GM18858 (cell line): ENCODE results near the gene ATXN3L.
"Not testable (repeated sequence)": the region's sequence is repeated elsewhere in the genome, so short reads cannot be mapped to it uniquely, and the experiment has no call there.

Experiments
- ATAC-seq: cut with Tn5 transposase; IDR thresholded peaks from one replicate; pipeline ENCODE4 v1.9.1; 2021; ENCODE audit not compliant: unreplicated experiment

The ATXN3L gene

DNA sequence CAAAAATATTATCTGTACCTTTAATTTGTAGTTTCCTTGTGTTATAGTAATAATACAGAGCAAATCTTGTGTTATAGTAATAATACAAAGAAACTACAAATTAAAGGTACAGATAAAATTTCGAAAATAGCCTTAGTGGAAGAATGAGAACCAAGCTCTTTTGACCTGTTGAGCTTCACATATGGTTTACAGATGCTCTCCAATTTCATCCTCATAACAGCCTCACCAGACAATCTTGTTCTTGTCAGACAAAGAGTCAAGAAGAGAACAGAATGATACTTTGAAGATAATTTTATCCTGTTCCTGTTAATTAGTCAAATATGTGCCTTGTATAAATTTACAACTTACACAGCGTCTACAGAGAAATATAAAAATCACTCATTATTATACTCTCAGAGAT, 12.8 kb downstream of the ATXN3L start:
- ATAC-seq = no peak

DNA sequence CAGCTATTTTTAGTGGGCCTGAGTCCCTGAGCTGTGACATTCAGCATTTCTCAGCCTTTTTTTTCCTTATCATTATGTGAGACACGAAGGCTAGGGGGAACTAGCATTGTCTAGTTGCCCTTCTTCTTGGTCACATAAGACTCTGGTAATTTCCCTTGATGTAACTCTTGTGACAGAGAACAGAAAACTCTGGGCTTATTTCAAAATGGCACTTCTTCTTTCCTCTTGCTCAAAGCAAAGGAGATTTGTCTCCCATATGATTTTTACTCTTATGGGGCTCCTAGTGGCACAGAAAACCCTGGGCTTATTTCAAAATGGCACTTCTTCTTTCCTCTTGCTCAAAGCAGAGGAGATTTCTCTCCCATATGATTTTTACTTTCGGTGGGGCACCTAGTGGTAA, 14.7 kb downstream of the ATXN3L start:
- ATAC-seq = no peak

DNA sequence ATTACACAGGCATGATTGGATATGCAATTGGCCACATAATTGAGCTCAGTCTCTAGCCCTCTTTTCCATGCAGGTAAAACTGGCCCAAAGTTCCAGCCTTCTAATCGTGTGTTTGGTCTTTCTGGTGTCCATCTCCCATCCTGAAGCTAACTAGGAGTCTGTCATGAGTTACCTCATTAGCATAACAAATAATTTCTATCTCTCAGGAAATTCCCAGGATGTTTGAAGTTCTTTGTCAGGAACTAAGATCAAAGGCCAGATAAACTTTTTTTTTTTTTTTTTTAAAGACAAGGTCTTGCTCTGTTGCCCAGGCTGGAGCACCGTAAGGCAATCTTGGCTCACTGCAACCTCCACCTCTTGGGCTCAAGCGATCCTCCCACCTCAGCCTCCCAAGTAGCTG, 15.8 kb downstream of the ATXN3L start:
- ATAC-seq = no peak

DNA sequence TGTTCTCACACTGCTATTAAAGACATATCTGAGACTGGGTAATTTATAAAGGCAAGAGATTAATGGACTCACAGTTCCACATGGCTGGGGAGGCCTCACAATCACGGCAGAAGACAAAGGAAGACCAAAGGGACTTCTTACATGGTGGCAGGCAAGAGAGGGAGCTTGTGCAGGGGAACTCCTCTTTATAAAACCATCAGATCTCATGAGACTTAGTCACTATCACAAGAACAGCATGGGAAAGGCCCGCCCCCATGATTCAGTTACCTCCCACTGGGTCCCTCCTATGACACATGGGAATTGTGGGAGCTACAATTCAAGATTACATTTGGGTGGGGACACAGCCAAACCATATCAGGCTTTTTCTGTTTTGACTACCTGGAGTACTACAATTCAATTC, 16.6 kb downstream of the ATXN3L start:
- ATAC-seq = not testable (repeated sequence)

DNA sequence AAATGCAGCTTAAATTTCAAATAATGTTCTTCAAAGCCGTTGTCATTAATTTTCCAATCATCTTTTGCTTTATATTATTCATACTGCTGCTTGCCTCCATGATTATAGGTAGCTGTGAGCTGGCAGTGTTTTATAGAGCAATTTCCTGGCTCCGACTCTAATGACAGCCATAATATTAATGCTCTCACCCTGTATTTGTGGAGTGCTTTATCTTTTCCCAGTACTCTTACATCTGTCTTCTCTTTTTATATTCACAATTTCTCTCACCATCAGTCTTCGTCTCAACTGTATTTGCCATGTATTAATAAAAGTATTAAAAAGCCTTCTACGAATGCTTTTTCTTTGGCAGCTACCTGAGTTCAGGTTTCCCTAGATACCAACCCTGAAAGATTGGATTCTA, 21.0 kb downstream of the ATXN3L start:
- no peak for ATAC-seq

DNA sequence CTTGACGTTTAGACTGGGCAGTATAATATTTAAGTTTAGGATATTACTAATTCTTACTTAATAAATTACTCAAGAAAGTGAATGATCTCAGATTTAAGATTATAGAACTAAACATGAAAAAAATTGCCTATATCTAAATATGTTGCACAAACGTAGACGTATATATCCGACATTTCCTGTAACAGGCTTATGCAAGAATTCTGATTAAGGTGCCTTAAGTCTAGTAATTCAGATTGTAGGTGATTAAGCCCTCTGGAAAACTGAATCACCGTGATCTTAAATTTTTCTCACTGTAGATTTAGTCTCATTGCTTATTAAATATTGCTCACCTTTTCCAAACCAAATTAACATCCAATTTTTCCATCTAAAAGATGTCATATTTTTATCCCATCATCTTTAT, 24.0 kb downstream of the ATXN3L start:
- ATAC-seq = no peak

DNA sequence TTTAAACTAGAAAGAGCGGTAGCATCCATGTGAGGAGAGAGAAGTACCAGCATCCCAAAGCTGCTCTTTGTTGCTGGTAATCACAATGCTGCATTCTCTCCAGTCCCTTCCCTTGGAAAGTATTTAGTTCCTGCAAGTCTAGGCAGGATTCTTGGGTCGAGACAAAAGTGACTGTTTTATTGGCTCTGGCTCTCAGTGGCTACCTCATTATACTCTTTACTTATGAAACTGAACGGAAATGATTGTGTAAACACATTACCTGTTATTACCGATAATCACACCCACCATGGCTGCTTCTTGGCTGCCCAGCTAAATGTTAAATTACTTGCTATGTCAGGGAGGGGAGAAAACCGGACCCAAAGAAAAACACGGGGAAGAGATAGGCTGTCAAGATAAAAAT, 26.2 kb downstream of the ATXN3L start:
- no peak for ATAC-seq

DNA sequence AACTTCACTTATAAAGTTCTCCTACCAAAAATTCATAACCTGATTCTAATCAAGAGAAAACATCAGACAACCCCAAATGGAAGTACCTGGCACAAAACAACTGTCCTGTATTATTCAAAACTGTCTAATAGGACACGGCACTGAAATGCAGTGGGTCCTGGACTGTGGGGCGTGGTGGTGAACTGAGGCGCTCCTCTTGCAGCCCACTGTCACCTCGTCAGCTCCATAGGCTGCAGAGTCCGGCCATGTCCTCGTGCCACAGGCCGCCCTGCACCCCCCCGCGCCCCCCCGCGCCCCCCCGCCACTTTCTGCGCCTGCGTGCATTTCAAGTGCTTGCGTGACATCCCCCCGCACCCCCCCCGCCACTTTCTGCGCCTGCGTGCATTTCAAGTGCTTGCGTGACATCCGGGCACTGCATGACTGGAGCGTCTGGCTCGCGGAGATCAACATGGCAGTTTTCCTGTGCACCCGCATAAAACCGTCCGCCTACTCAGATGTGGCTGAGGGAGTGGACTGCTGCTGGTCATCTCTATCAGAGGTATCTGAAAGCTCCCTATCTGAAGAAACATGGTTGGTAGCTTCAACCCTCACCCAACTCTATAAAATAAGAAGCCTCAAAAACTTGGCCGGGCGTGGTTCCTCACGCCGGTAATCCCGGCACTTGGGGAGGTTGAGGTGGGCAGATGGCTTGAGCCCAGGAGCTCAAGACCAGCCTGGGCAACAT, 28.8 kb downstream of the ATXN3L start:
- no peak for ATAC-seq

DNA sequence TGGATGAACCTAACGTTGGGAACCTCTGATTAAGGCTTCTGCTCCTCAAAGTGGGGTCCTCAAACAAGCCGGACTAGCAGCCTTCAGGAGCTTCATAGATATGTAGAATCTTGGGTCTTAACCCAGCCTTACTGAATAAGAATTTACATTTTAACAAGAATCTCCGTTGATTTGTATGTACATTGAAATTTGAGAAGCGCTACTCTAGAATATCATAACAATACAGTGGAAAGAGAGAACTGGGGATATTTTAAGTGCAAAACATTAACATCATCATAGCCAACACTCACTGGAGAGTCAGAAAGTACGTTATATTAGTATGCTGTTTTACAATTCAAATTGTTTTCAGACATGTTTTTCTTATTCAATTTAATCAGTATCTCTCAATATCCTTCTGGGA, 31.2 kb downstream of the ATXN3L start:
- no peak for ATAC-seq

DNA sequence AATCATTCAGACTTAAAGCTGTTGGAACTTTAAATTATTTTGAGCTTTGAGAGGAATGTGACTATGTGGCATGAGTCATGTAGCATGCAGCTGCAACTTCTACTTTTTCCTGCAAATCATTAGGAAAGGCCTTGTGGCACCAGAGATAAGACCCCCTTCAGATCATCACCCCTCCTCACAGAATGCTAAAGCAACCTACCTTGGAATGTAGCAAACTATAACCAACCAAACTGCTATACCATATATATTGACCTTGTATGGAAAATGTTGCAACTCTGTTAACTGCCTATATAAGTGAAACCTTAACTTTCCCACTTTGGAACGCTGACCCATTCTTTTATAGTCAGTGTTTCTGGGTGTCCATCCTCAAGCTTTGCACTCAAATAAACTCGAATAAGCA, 32.0 kb downstream of the ATXN3L start:
- ATAC-seq = no peak

DNA sequence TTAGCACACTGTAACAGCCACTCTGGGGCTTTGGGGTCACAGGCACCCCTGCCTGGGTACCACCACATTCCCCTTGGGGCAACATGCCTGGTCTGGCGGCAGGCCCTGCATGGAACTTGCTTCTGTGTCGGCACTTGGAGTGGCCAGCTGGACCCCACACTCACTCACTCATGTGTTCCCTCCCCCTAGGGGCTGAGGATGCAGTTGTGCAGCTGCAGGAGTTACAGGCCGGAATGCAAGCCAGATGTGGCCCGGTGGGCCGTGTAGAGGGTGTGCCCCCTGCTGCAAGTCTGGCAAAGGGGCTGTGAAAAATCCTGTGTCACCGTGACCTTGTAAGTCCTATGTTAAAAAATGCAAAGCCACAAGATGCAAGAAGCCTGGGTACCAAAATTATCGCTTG, 34.2 kb downstream of the ATXN3L start:
- no peak for ATAC-seq

DNA sequence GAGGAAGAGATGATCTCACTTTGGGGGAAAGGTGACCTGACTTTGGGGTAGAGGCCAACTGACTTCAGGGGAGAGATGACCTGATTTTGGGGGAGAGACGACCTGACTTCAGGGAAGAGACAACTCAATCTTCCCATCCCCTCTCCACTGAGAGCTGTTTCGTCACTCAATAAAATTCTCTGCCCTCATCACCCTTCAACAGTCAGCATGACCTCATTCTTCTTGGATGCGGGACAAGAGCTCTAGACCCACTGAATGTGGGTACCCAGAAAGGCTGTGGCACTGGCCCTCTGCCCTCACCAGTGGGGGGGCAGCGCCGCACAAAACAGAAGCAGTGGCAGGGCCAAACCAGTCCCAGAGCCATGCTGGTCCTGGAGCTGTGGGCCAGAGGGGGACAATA, 34.6 kb downstream of the ATXN3L start:
- no peak for ATAC-seq

DNA sequence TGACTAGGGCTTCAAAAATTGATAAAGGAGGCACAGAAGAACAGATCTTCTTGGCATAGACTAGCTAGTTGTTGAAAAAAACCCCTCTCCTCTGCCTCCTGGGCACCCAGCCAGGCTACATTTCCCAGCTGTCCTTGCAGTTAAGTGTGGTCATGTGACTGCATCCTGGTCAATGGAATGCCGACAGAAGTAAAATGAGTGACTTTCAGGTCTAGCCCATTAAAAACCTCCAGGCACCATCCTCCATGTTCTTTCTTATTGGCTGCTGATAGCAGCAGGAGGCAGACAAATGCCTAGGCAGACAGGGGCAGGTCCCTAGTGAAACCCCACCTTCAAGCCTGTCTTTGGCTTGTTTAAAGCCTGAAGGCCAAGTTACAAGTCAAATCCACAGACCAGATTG, 35.3 kb downstream of the ATXN3L start:
- no peak for ATAC-seq

DNA sequence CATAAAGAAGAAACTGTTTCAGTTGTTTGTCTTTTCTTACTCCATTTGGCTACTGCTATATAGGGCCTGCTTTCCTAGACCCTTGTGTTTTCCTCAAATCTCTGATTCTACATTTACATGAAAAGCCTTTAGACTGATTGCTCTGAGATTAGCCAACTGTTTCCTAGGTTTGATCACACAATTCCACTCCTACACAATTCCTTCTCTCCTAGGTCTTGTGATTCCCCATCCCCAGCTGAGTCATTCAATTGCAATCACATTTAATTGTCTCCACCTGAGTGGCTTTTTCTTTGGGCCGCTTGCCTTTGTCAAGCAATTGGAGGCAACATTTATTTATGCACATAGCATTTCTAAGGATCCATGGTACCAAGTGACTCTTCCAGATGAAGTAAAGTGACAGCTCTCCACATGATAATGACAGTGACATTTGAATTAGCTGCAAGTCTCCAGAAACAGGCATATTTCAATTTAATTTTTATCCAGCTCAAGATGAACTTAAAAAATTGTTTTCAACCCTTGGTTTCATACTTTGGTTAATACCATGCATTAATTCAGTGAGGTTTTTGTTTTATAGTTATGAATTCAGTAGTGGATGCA, 35.8 kb downstream of the ATXN3L start:
- ATAC-seq = no peak

DNA sequence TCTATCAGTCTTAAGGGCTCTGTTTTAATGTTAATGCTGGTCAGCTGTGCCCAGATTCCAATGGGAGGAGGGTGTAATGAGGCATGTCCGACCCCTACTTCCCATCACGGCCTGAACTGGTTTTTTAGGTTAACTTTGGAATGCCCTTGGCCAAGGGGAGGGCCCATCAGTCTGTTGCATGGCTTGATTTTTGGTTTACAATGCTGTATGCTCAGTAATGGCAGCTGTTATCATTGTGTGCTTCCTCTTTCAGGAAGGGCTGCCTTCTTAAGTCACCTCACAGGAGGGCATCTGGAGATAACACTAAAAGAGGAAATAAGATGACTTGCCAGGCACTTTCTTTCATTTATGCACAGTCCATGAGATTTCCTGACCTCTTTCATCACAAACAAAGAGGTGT, 36.3 kb downstream of the ATXN3L start:
- ATAC-seq = no peak

DNA sequence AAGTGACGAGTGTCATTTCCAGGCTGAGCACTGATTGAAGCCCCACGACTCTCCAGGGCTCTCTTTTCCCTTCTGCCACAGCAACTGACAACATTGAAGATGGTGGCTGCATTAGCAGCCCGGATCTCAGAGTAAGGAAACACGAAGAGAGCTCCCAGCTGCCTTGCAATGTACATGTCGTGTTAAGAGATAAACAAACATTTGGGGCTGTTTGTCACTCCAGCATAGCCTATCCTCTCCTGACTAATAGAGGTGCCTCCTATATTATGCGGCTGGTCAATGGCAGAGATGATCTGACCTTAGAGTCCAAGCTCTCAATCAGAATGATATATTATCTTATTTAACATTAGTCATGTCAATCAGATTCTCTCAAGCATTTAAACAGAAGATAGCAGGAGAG, 38.6 kb downstream of the ATXN3L start:
- ATAC-seq = no peak

DNA sequence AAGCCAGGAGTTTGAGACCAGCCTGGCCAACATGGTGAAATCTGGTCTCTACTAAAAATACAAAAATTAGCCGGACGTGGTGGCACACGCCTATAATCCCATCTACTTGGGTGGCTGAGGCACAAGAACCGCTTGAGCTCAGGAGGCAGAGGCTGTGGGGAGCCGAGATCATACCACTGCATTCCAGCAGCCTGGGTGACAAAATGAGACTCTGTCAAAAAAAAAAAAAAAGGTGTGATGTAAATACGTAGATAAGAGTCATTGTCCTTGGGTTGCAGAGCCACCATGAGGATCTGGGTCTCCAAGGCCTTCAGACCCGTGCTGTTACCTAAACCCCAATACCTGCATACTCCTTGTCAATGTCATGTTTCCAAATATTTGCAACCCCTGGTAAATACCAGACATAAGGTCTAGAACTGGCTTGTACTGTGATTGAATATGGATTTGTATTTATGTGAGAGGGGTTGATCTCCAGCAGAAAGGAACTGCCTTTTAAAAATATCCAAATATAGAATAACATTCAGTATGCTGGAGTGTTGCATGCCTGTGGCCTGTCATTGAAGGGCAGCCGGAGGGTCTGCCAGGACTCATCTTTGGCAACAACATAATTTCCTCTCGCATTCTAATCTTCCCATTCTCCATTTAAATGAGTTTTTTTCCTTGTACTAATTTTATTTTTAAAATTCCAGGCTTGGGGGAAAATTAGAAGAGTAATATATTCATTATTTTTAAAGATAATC, 40.4 kb downstream of the ATXN3L start:
- ATAC-seq = no peak

DNA sequence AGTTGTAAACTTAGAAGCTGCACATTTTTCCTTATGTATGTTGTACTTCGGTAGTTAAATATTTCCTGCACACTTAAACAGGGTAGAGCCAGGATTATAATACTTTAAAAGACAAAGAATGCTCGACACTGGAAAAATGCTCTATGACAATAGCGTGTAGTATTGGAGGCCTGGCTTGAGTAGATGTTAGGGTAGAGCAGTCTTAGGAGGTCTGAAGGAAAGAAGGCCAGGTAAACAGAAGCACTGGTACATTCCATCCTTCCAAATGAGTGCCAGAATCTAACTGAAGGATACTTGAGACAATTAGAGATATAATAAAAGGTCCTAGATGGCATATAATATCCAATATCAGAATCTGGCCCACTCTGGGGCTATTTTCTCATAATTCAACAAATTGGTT, 42.3 kb downstream of the ATXN3L start:
- ATAC-seq = no peak

DNA sequence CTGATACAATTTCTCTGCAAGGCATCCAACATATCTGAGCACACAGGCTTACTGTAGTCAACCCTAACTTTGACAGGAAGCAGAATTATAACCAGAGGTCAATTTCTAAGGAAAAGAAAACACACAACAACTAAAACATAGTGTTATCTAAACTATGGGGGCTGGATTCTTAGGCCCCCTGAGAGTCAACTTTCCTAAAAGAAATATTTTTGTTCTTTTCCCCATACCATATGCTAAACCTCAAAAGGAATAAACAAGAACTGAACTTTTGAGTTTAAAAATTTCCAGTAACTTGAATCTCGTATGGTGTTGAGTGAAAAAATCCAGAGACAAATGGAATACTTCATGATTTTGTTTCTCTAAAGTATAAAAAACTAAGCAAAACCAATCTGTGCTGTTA, 42.9 kb downstream of the ATXN3L start:
- ATAC-seq = no peak

DNA sequence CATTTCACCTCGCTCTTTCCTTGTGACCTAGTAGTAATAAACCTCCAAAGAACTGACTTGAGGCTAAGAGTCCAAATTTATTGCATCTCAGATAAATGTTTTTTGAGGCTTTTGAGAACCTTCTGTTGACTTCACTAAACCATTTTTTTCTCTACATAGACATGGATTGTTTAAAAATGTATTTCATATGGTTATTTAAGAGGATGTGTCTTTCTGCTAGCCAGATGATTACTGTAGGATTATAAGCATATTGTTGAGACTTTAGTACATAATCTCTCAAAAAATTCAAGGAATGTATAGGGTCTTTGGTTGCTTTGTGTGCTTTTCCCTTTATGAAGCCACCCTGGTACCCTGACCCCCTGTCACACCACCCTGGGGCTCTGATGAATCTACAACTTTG, 44.8 kb downstream of the ATXN3L start:
- no peak for ATAC-seq

DNA sequence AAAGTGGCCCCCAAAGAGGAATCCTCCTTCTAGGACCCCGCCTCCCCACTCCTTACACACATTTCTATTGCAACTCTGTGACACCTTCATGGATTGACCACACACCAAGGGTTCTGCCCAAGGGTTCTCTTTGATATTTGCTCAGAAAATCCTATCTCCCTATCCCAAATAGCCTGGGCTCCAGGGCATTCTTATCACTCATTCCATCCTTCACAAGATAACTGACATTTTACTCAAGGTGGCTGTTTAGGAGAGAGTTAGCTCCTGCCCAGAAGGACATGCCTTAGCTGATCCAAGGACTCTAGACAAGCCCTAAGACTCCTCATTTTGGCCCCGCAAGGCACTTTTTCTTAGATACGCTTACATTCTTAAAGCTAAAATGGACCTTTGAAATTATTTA, 47.4 kb downstream of the ATXN3L start:
- no peak for ATAC-seq

DNA sequence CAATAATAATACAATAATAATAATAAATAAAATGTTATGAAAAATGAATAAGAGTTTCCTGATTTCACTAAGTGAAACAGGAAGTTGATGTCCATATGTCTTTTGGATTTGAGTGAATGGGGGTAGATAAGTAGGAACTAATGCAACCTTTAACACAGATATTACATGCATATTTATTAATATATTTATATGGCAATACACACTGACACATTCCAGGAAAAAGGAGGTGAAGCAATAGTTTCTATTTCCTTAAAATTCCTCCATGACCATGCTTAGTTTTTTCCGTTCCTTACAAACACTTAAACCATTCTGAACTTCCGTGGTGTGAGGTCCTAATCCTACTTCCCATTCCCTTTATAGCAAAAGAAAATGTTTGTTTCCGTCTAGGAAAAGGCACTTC, 48.3 kb downstream of the ATXN3L start:
- ATAC-seq = no peak
